ENCODE results near the gene EIF4EBP2.

Gene EIF4EBP2

DNA sequence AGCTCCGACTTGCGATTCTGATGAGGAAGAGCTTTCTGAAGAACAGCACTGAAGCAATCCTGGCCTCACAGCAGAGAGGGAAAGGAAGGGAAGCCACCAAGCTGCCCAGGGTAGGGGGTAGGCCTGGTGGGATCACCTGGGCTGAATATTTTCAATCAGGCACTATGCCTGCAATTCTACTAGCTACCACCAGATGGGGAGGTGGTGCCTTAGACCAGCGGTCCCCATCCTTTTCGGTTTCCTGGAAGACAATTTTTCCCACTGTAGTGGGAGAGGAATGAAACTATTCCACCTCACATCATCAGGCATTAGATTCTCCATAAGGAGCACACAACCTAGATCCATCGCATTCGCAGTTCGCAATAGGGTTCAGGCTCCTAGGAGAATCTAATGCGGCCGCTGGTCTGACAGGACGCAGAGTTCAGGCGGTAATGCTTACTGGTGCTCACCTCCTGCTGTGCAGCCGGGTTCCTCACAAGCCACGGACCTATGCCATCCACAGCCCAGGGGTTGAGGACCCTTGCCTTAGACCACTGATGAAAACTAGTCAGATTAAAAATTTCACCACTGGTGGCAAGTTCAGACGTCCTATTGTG is 24.3 kb upstream of the EIF4EBP2 start:
- DNase-seq = no peak

- no peak for DNase-seq
Observed at GRCh38 chr10:70380350-70381135, 23.4 kb upstream of the EIF4EBP2 start.

DNA sequence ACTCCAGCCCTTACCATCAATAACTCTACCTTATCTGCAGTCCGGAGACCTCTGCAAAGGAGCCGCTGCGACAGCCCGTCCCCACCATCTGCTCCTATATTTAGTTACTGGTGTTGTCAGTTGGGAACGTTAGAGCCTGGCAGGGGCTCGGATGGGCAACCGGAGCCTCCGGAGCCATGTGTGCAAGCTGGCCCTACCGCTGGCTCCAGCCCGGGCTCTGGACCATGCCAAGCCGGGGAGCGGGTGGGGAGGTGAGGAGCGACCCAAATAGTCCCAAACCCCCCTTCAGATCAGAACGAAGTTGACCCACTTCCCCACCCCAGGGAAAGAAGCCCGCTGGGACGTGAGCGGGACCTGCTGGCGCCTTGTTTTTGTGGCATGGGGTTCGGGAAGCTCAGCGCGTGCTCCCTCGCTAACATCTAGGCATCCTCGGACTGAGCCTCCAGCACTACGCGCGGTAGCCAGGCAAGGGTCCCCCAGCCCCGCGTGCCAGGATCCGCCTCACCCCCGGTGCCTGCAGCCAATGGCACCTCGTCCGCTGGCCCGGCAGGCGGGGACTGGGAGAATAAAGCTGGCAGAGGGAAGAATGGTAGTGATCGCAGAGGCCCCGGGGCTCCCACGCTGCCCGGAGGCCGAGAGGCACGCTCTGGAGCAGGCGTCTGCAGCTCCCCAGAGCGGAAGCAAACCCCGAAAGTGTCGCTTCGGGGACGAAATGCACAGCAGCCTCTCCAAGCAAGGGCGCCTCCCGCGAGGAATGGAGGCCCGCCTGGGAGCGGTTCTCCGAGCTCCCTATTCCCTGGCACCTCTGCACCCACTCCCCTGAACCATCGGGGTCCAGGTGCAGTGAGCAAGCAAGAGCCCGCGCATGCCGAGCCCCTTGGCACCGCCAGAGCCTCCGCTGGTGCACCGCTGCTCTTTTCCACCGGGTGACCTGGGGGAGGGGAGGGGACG is 22.2 kb upstream of the EIF4EBP2 start:
- DNase-seq = no peak

GRCh38 chr10:70391654-70392053 is 12.3 kb upstream of the EIF4EBP2 start:
- DNase-seq = no peak

- DNase-seq = no peak
Observed at GRCh38 chr10:70396140-70396539, 7.8 kb upstream of the EIF4EBP2 start.

- DNase-seq = no peak
Observed at GRCh38 chr10:70399177-70399576, 4.8 kb upstream of the EIF4EBP2 start.

DNA sequence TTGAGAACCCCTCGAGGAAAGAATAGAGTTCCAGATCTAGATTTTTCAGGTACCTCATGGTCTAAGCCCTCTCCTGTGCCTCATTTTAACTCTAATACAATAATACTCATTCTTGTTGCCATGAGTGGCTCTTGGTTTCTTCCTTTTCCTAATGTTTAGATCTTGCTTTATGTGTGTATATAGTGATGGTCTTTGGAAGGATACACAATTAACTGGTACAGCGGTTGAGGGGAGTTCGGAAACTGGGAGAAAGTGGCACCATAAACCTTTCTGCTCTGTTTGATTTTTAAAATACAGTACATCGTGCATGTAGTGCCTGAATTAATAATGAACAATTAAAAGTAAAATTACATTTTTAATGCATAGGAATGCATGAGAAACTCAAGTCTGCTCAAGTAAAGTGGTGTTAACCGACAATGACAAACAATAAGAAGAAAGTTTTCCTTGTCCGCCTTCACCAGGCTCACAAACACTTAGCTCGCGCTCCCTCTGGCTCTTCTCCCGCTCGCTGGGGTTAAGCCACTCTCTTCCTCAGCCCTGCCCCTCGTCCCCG is 386 bp upstream of the EIF4EBP2 start:
- no peak for DNase-seq

DNA sequence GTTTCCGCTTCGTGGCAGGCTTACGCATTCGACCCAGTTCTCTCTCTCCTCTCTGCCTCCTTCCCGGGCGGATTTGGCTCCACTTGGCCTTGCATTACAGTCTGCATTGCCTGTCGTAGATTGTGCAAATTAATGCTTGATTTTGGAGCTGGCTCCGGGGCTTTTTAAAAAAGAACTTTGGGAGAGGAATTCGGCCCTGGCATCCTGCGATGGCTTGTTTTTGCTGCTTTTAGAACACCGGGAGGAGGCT is 767 bp downstream of the EIF4EBP2 start:
- no peak for DNase-seq

- peak; percentile 94 for DNase-seq
Observed at GRCh38 chr10:70405037-70405824, 1.3 kb downstream of the EIF4EBP2 start.

DNA sequence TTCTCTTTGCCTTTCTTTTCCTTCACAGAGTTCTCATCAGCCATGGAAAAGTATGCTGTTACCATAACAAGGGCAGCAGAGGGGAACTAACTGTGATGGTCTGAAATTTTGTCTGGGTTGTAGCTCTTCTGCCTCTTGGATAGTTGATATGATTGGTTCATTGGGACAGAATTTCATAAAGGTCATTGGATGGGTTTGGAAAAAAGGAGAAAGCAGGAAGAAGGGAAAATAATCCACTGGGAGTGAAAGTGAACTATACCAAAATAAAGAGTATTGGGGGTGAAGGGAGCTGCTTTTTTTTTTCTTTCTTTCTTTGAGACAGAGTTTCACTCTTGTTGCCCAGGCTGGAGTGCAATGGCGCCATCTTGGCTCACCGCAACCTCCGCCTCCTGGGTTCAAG is 5.8 kb downstream of the EIF4EBP2 start:
- no peak for DNase-seq

GRCh38 chr10:70410608-70411007 is 6.7 kb downstream of the EIF4EBP2 start:
- peak; percentile 12 for DNase-seq

- DNase-seq = no peak
Observed at GRCh38 chr10:70412356-70412755, 8.4 kb downstream of the EIF4EBP2 start.

GRCh38 chr10:70417568-70417967 is 13.6 kb downstream of the EIF4EBP2 start:
- peak; percentile 10 for DNase-seq

DNA sequence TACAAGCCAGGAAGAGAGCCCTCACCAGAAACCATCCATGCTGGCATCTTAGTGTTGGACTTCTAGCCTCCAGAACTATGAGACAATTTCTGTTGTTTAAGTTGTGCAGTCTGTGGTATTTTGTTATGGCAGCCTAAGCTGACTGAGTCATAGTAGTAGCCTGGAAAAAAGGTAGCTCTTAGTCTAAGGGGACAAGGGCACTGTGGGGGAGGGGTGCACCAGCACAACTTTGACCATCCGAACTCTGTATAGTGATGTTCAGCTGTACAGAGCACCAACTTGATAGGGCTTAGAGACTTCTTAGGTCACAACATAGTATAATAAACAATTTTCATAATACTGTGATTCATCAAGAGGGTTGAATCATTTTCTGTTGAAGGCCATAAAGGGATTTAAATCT is 14.3 kb downstream of the EIF4EBP2 start:
- DNase-seq = peak; percentile 46

DNA sequence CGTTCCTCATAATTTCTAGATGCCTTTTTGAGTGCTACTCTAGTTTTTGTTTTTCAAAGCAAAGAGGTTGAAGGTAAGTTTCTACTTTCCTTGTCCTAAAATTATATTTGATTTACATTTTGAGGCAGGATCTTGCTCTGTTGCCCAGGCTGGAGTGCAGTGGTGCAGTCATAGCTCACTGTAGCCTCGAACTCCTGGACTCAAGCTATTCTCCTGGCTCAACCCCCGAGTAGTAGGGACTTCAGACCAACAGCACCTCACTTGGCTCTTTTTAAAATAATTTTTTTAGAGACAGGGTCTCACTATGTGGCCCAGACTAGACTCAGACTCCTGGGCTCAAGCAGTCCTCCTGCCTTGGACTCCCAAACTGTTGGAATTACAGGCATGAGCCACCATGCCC is 14.8 kb downstream of the EIF4EBP2 start:
- no peak for DNase-seq

DNA sequence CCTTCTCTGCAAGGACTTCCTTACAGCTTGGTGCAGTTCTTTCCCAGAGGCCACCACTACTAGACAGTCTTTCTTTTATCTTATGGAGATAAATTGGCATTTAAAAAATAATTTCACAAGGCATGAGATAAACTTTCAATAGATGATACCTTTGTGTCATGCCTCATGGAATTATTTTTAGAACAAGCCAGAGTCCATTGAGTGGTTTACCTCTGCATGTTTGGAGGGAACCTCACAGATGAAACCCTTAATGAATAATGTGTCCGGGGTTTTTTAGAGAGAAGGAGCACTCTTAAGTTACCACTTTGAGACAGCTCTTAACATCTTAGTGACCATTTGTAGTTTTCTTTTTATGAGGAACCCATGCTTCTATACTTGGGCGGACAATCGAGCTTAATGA is 20.4 kb downstream of the EIF4EBP2 start:
- no peak for DNase-seq

DNA sequence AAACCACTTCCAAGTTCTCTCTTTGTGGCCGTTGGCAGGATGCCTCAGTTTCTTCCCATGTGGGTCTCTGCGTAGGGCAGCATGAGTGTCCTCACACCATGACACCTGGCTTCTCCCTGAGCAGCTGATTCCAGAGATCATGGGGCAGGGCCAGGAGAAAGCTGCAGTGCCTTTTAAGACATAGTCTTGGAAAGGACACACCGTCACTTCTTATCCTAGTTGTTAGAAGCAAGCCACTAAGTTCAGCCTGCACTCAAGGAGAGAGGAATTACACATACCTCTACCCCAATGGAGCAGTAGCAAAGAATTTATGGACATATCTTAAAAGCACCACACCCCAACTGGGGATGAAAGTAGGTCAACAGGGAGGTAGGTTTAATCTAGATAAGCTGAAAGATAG is 21.2 kb downstream of the EIF4EBP2 start:
- DNase-seq = no peak

DNA sequence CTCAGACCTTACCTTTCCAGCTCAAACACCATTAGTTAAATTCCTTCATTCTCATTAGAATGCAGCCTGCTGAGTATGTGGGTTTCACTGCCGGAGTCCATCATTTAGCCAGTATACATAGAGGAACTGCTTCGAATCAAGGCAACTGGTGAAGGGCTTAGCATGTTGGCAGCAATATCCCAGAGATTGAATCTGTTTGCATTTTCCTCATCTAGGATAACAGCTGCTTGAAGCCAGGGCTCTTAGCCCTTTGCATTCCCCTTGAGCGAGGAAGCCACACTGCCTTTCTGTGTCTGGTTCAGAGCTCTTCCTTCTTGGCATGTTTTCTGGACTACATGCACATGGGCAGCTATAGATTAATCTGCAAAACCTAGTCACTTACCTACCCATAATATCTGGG is 22.9 kb downstream of the EIF4EBP2 start:
- no peak for DNase-seq

- DNase-seq = no peak
Observed at GRCh38 chr10:70430493-70431445, 26.8 kb downstream of the EIF4EBP2 start.

DNA sequence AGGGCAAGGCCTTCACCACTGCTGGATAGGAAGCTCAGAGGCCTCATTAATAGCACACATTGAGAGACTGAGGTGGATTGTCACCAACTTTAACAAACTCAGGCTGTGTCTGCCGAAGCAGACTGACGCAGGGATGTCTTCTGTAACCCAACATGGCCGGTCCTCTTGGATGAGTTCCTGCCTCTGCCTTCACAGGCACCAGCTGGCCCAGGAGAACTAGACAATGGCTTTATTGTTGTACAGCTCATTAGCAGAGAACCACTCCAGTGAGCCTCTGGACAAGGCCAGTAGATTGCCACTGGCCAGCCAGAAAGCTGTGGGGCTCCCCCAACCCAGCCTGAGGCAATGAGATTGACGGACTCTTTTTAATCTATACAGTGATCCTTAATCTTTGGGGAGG is 28.2 kb downstream of the EIF4EBP2 start:
- no peak for DNase-seq

GRCh38 chr10:70432561-70433263 is 28.8 kb downstream of the EIF4EBP2 start:
- no peak for DNase-seq
